NT2/D1 (cell line): ENCODE results near the gene IZUMO2.

ENCODE experiments used
- YY1 ChIP-seq: IDR thresholded peaks from 2 replicates; pipeline ENCODE4 v1.6.1; 2011; ENCODE audit not compliant: insufficient read length, insufficient read depth
- ZNF274 ChIP-seq: IDR thresholded peaks from 2 replicates; pipeline ENCODE4 v1.6.1; 2011; ENCODE audit warnings: mild to moderate bottlenecking, low read depth, low read length

GRCh38 chr19:50209131-50209530 lies 46.0 kb upstream of the IZUMO2 start:
- TF ChIP-seq ZNF274 (no peak), YY1 (no peak)
